Measurements from ENCODE around the gene ANKRD53. TPM values are rescaled to one million over a fixed set of nuclear protein-coding genes. Genes with fewer than 3 reads are reported as not detected.
A peak's percentile ranks its signal among the peaks of the same experiment; 100 is the strongest.

The ANKRD53 gene
- total RNA-seq, 4 donors from 2014 or later = 0.27 to 2.8 (median 0.97) TPM

- TF ChIP-seq POLR2A (IDR thresholded peaks at IDR 0.05) (no peak), EP300 (IDR thresholded peaks at IDR 0.05) (no peak), CTCF (IDR thresholded peaks at IDR 0.05) (no peak), POLR2AphosphoS5 (IDR thresholded peaks at IDR 0.05) (no peak)
- no peak overlapping the region for H3K27ac ChIP-seq
- H3K4me1 ChIP-seq = peaks cover 0 to 22% (median 0%) of the 10 kb centered on the region in 3 donors
- no peak for ATAC-seq
- H3K36me3 ChIP-seq = peaks cover 0 to 71% of the 10 kb centered on the region in 2 donors
- no peaks in the 10 kb centered on the region for H3K27me3 ChIP-seq
- WGBS, 2 donors (ENCODE audit: low coverage in 1 of 2) = 83 to 93% methylated on average over 1 to 4 of the region's 5 CpGs
- H3K4me3 ChIP-seq = no peak overlapping the region
- no peaks in the 10 kb centered on the region for H3K9me3 ChIP-seq
Observed at GRCh38 chr2:70985283-70985688, 6.9 kb downstream of the ANKRD53 start.

- TF ChIP-seq CTCF (IDR thresholded peaks at IDR 0.05) = no peak
- TF ChIP-seq POLR2AphosphoS5 (IDR thresholded peaks at IDR 0.05) = no peak
- no peak for TF ChIP-seq EP300 (IDR thresholded peaks at IDR 0.05)
- no peak for TF ChIP-seq POLR2A (IDR thresholded peaks at IDR 0.05)
- Histone ChIP-seq H3K4me1 (peaks cover 0 to 27% (median 0%) of the 10 kb centered on the region in 3 donors), H3K27ac (no peak overlapping the region), H3K9me3 (no peaks in the 10 kb centered on the region), H3K27me3 (no peaks in the 10 kb centered on the region), H3K4me3 (no peak overlapping the region), H3K36me3 (peaks cover 0 to 78% of the 10 kb centered on the region in 2 donors)
- ATAC-seq = no peak
- WGBS, 2 donors (ENCODE audit: low coverage in 1 of 2) = no CpG with 5 or more reads among the region's 1 CpG
Observed at GRCh38 chr2:70985956-70986355, 7.5 kb downstream of the ANKRD53 start.

- no peak overlapping the region for H3K4me3 ChIP-seq
- no peak for ATAC-seq
- H3K4me1 ChIP-seq = peaks cover 0 to 34% (median 0%) of the 10 kb centered on the region in 3 donors
- H3K27me3 ChIP-seq = no peaks in the 10 kb centered on the region
- H3K27ac ChIP-seq = no peak overlapping the region
- WGBS, 2 donors (ENCODE audit: low coverage in 1 of 2) = 75 to 85% methylated on average over 3 of the region's 4 CpGs
- no peaks in the 10 kb centered on the region for H3K9me3 ChIP-seq
- no peak for TF ChIP-seq CTCF (IDR thresholded peaks at IDR 0.05)
- no peak for TF ChIP-seq POLR2A (IDR thresholded peaks at IDR 0.05)
- no peak for TF ChIP-seq EP300 (IDR thresholded peaks at IDR 0.05)
- no peak for TF ChIP-seq POLR2AphosphoS5 (IDR thresholded peaks at IDR 0.05)
- H3K36me3 ChIP-seq = peaks cover 0 to 84% of the 10 kb centered on the region in 2 donors
Observed at GRCh38 chr2:70986499-70987189, 8.2 kb downstream of the ANKRD53 start.

GRCh38 chr2:70987386-70987785 is 9.0 kb downstream of the ANKRD53 start:
- Histone ChIP-seq H3K9me3 (no peaks in the 10 kb centered on the region), H3K27ac (no peak overlapping the region), H3K36me3 (peaks cover 0 to 82% of the 10 kb centered on the region in 2 donors), H3K27me3 (no peaks in the 10 kb centered on the region), H3K4me1 (peaks cover 0 to 41% (median 0%) of the 10 kb centered on the region in 3 donors), H3K4me3 (no peak overlapping the region)
- TF ChIP-seq POLR2AphosphoS5 (IDR thresholded peaks at IDR 0.05) (no peak), EP300 (IDR thresholded peaks at IDR 0.05) (no peak), POLR2A (IDR thresholded peaks at IDR 0.05) (no peak), CTCF (IDR thresholded peaks at IDR 0.05) (no peak)
- 43 to 57% methylated on average over 1 of the region's 1 CpG for WGBS, 2 donors (ENCODE audit: low coverage in 1 of 2)
- no peak for ATAC-seq

- Histone ChIP-seq H3K36me3 (peaks cover 0 to 75% of the 10 kb centered on the region in 2 donors), H3K27ac (peak overlapping the region in 2 of 4 donors; percentile 17 to 30), H3K9me3 (no peaks in the 10 kb centered on the region), H3K4me3 (no peak overlapping the region), H3K27me3 (no peaks in the 10 kb centered on the region), H3K4me1 (peaks cover 0 to 49% (median 4%) of the 10 kb centered on the region in 3 donors)
- WGBS, 2 donors (ENCODE audit: low coverage in 1 of 2) = 38% methylated on average over 1 of the region's 4 CpGs; no CpG with 5 or more reads in 1 of the 2 donors
- ATAC-seq = no peak
- no peak for TF ChIP-seq EP300 (IDR thresholded peaks at IDR 0.05)
- TF ChIP-seq POLR2AphosphoS5 (IDR thresholded peaks at IDR 0.05) = no peak
- TF ChIP-seq CTCF (IDR thresholded peaks at IDR 0.05) = no peak
- no peak for TF ChIP-seq POLR2A (IDR thresholded peaks at IDR 0.05)
Observed at GRCh38 chr2:70988151-70988550, 9.7 kb downstream of the ANKRD53 start.

Data from gastroesophageal sphincter (tissue), 4 donors.